ENCODE data around the gene PCDHB7.
"Not testable (repeated sequence)": the region's sequence is repeated elsewhere in the genome, so short reads cannot be mapped to it uniquely, and the experiment has no call there.

Gene PCDHB7

DNA sequence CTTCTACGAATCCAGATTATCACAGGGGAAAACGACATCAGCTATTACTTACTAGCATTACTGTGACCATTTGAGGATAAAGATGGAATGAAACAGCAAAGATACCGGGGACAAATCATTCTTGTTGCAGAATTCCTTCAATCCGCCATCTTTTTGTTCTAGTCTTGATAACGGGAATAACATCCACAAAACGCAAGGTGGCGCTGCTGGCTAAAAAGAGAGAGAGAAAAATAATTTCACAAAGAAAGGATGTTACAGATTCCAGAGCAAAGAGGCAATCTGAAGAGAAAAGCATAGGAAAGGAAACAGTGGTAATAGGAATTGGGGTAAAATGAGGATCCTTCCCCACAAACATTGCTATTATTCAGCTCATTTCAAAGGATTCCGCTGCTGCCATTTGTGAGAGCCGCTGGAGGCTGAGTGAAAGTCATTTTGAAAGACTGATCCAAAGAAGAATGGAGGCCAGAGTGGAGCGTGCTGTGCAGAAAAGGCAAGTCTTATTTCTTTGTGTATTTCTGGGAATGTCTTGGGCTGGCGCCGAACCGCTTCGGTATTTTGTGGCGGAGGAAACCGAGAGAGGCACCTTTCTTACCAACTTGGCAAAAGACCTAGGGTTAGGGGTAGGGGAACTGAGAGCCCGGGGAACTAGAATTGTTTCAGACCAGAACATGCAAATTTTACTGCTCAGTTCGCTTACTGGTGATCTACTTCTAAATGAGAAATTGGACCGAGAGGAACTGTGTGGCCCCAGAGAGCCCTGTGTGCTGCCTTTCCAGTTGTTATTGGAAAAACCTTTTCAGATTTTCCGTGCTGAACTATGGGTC is at the start of gene PCDHB7:
PCDHB7 (plus strand) TSS at position 264 of the 824 bp plus-strand sequence; CDS start at position 456, 192 bp downstream.
- H3K9me3 ChIP-seq (ENCODE audit: control insufficient read depth in 2 of 2, low read length in 2 of 2), result peaks cover 0 to 17% of the 10 kb centered on the region in 2 donors
- H3K4me3 ChIP-seq (ENCODE audit: low read length in 2 of 2), result peak within 1 kb of the TSS; percentile 6 to 35
- no peak within 1 kb of the TSS for H3K9ac ChIP-seq (ENCODE audit: low read depth in 1 of 2, low read length in 2 of 2)

DNA sequence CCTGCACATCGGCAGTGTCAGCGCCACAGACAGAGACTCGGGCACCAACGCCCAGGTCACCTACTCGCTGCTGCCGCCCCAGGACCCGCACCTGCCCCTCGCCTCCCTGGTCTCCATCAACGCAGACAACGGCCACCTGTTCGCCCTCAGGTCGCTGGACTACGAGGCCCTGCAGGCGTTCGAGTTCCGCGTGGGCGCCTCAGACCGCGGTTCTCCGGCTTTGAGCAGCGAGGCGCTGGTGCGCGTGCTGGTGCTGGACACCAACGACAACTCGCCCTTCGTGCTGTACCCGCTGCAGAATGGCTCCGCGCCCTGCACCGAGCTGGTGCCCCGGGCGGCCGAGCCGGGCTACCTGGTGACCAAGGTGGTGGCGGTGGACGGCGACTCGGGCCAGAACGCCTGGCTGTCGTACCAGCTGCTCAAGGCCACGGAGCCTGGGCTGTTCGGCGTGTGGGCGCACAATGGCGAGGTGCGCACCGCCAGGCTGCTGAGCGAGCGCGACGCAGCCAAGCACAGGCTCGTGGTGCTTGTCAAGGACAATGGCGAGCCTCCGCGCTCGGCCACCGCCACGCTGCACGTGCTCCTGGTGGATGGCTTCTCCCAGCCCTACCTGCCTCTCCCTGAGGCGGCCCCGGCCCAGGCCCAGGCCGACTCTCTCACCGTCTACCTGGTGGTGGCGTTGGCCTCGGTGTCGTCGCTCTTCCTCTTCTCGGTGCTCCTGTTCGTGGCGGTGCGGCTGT is 48.9 kb upstream of the PCDHB7 start:
- not testable (repeated sequence) for H3K9ac ChIP-seq (ENCODE audit: low read depth in 1 of 2, low read length in 2 of 2); H3K27ac ChIP-seq (ENCODE audit: low read depth in 2 of 2, low read length in 2 of 2); H3K4me1 ChIP-seq (ENCODE audit: control insufficient read depth in 2 of 2, insufficient read depth in 2 of 2, low read length in 2 of 2); H3K9me3 ChIP-seq (ENCODE audit: control insufficient read depth in 2 of 2, low read length in 2 of 2); H3K36me3 ChIP-seq (ENCODE audit: control insufficient read depth in 2 of 2, insufficient read depth in 2 of 2, low read length in 2 of 2); H3K27me3 ChIP-seq (ENCODE audit: control insufficient read depth in 2 of 2, insufficient read depth in 2 of 2, low read length in 2 of 2); H3K4me3 ChIP-seq (ENCODE audit: low read length in 2 of 2)

More for the DNA sequence above, at the start of gene PCDHB7:
- Histone ChIP-seq H3K27ac (ENCODE audit: low read depth in 2 of 2, low read length in 2 of 2) (no peak within 1 kb of the TSS), H3K36me3 (ENCODE audit: control insufficient read depth in 2 of 2, insufficient read depth in 2 of 2, low read length in 2 of 2) (no peaks in the 10 kb centered on the region), H3K27me3 (ENCODE audit: control insufficient read depth in 2 of 2, insufficient read depth in 2 of 2, low read length in 2 of 2) (no peaks in the 10 kb centered on the region), H3K4me1 (ENCODE audit: control insufficient read depth in 2 of 2, insufficient read depth in 2 of 2, low read length in 2 of 2) (no peaks in the 10 kb centered on the region)

DNA sequence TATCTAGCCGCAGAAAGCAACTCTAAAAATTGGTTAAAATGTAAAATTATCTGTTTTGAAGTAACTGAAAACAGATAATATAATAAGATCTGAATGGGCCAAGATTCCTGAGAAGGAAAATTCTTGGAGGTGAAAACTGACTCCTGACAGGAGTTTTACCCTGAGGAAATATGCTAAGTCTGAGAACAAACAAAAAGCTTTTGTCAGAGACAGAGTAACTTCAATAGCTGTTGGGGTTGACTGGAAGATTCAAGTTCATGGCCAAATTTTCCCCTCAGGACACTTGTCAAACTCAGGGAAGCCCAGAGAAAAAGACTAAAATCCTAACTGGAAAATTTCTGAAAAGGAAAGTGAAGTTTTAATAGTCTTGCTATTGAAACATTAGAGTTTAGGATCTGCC is 45.1 kb upstream of the PCDHB7 start:
- Histone ChIP-seq H3K27me3 (ENCODE audit: control insufficient read depth in 2 of 2, insufficient read depth in 2 of 2, low read length in 2 of 2) (no peaks in the 10 kb centered on the region), H3K9me3 (ENCODE audit: control insufficient read depth in 2 of 2, low read length in 2 of 2) (peaks cover 0 to 4% of the 10 kb centered on the region in 2 donors), H3K9ac (ENCODE audit: low read depth in 1 of 2, low read length in 2 of 2) (no peak overlapping the region), H3K36me3 (ENCODE audit: control insufficient read depth in 2 of 2, insufficient read depth in 2 of 2, low read length in 2 of 2) (no peaks in the 10 kb centered on the region), H3K27ac (ENCODE audit: low read depth in 2 of 2, low read length in 2 of 2) (no peak overlapping the region), H3K4me3 (ENCODE audit: low read length in 2 of 2) (no peak overlapping the region), H3K4me1 (ENCODE audit: control insufficient read depth in 2 of 2, insufficient read depth in 2 of 2, low read length in 2 of 2) (no peaks in the 10 kb centered on the region)

DNA sequence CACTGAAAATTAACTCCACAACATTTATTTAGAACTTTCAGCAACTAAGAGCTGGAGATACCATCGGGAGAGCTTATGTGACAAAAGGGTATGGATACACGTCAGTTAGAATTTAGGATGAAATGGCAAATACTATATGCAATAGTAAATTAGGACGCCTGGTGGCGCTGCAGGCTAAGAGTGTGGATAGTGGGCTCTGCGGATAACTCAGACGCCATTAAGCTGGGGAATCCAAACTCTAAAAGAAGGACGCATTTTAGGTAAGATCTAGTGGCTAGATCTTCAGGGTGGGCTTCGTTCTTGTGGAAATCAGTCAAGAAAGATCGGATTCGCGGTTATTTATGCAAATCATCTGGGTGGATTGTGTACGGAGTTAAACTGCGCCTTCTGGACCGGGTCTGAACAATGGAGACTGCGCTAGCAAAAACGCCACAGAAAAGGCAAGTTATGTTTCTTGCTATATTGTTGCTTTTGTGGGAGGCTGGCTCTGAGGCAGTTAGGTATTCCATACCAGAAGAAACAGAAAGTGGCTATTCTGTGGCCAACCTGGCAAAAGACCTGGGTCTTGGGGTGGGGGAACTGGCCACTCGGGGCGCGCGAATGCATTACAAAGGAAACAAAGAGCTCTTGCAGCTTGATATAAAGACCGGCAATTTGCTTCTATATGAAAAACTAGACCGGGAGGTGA is 37.3 kb upstream of the PCDHB7 start, which contains the start of gene PCDHB5:
PCDHB5 (plus strand) TSS at position 177 of the 688 bp plus-strand sequence; CDS start at position 406, 229 bp downstream.
- Histone ChIP-seq H3K4me1 (ENCODE audit: control insufficient read depth in 2 of 2, insufficient read depth in 2 of 2, low read length in 2 of 2) (no peaks in the 10 kb centered on the region), H3K27me3 (ENCODE audit: control insufficient read depth in 2 of 2, insufficient read depth in 2 of 2, low read length in 2 of 2) (no peaks in the 10 kb centered on the region), H3K36me3 (ENCODE audit: control insufficient read depth in 2 of 2, insufficient read depth in 2 of 2, low read length in 2 of 2) (no peaks in the 10 kb centered on the region), H3K9me3 (ENCODE audit: control insufficient read depth in 2 of 2, low read length in 2 of 2) (peaks cover 7 to 16% of the 10 kb centered on the region in 2 donors), H3K9ac (ENCODE audit: low read depth in 1 of 2, low read length in 2 of 2) (no peak within 1 kb of the TSS), H3K4me3 (ENCODE audit: low read length in 2 of 2) (peak within 1 kb of the TSS in 1 of 2 donors; percentile 23), H3K27ac (ENCODE audit: low read depth in 2 of 2, low read length in 2 of 2) (no peak within 1 kb of the TSS)

DNA sequence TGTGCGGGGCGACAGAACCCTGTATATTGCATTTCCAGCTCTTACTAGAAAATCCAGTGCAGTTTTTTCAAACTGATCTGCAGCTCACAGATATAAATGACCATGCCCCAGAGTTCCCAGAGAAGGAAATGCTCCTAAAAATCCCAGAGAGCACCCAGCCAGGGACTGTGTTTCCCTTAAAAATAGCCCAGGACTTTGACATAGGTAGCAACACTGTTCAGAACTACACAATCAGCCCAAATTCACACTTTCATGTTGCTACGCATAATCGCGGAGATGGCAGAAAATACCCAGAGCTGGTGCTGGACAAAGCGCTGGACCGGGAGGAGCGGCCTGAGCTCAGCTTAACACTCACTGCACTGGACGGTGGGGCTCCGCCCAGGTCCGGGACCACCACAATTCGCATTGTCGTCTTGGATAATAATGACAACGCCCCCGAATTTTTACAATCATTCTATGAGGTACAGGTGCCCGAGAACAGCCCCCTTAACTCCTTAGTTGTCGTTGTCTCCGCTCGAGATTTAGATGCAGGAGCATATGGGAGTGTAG is 36.7 kb upstream of the PCDHB7 start:
- Histone ChIP-seq H3K9ac (ENCODE audit: low read depth in 1 of 2, low read length in 2 of 2) (no peak overlapping the region), H3K4me3 (ENCODE audit: low read length in 2 of 2) (no peak overlapping the region), H3K9me3 (ENCODE audit: control insufficient read depth in 2 of 2, low read length in 2 of 2) (peaks cover 7 to 16% of the 10 kb centered on the region in 2 donors), H3K36me3 (ENCODE audit: control insufficient read depth in 2 of 2, insufficient read depth in 2 of 2, low read length in 2 of 2) (no peaks in the 10 kb centered on the region), H3K27me3 (ENCODE audit: control insufficient read depth in 2 of 2, insufficient read depth in 2 of 2, low read length in 2 of 2) (no peaks in the 10 kb centered on the region), H3K4me1 (ENCODE audit: control insufficient read depth in 2 of 2, insufficient read depth in 2 of 2, low read length in 2 of 2) (no peaks in the 10 kb centered on the region), H3K27ac (ENCODE audit: low read depth in 2 of 2, low read length in 2 of 2) (no peak overlapping the region)

DNA sequence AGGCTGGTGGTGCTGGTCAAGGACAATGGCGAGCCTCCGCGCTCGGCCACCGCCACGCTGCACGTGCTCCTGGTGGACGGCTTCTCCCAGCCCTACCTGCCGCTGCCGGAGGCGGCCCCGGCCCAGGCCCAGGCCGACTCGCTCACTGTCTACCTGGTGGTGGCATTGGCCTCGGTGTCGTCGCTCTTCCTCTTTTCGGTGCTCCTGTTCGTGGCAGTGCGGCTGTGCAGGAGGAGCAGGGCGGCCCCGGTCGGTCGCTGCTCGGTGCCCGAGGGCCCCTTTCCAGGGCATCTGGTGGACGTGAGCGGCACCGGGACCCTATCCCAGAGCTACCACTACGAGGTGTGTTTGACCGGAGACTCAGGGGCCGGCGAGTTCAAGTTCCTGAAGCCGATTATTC is 35.1 kb upstream of the PCDHB7 start:
- peaks cover 7 to 16% of the 10 kb centered on the region in 2 donors for H3K9me3 ChIP-seq (ENCODE audit: control insufficient read depth in 2 of 2, low read length in 2 of 2)
- not testable (repeated sequence) for H3K4me1 ChIP-seq (ENCODE audit: control insufficient read depth in 2 of 2, insufficient read depth in 2 of 2, low read length in 2 of 2); H3K27me3 ChIP-seq (ENCODE audit: control insufficient read depth in 2 of 2, insufficient read depth in 2 of 2, low read length in 2 of 2); H3K9ac ChIP-seq (ENCODE audit: low read depth in 1 of 2, low read length in 2 of 2); H3K27ac ChIP-seq (ENCODE audit: low read depth in 2 of 2, low read length in 2 of 2); H3K4me3 ChIP-seq (ENCODE audit: low read length in 2 of 2); H3K36me3 ChIP-seq (ENCODE audit: control insufficient read depth in 2 of 2, insufficient read depth in 2 of 2, low read length in 2 of 2)

DNA sequence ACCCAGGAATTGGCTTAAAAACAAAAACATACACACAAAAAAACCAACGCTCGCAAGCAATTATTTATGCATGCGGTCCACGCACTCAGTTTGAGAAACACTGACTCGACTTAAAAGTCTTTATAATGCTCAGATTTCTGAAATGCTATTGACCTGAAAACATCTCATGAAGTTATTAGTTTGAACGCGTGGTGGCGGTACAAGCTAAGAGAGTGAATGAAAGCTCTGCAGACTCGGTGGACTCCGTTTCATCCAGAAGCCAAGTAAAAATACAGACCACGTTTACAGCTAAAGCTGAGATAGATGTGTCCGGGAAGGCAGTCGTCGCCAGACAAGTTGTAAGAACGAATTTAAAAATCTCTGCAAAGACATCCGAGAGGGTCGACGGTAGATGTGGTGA is 22.6 kb upstream of the PCDHB7 start, which contains the start of gene PCDHB6:
PCDHB6 (plus strand) TSS at position 246 of the 400 bp plus-strand sequence. CDS start 201 bp downstream, outside the sequence.
- no peak within 1 kb of the TSS for H3K9ac ChIP-seq (ENCODE audit: low read depth in 1 of 2, low read length in 2 of 2)
- no peak within 1 kb of the TSS for H3K27ac ChIP-seq (ENCODE audit: low read depth in 2 of 2, low read length in 2 of 2)
- H3K4me1 ChIP-seq (ENCODE audit: control insufficient read depth in 2 of 2, insufficient read depth in 2 of 2, low read length in 2 of 2), result no peaks in the 10 kb centered on the region
- no peaks in the 10 kb centered on the region for H3K27me3 ChIP-seq (ENCODE audit: control insufficient read depth in 2 of 2, insufficient read depth in 2 of 2, low read length in 2 of 2)
- peaks cover 5 to 7% of the 10 kb centered on the region in 2 donors for H3K9me3 ChIP-seq (ENCODE audit: control insufficient read depth in 2 of 2, low read length in 2 of 2)
- H3K4me3 ChIP-seq (ENCODE audit: low read length in 2 of 2), result no peak within 1 kb of the TSS
- H3K36me3 ChIP-seq (ENCODE audit: control insufficient read depth in 2 of 2, insufficient read depth in 2 of 2, low read length in 2 of 2), result no peaks in the 10 kb centered on the region

DNA sequence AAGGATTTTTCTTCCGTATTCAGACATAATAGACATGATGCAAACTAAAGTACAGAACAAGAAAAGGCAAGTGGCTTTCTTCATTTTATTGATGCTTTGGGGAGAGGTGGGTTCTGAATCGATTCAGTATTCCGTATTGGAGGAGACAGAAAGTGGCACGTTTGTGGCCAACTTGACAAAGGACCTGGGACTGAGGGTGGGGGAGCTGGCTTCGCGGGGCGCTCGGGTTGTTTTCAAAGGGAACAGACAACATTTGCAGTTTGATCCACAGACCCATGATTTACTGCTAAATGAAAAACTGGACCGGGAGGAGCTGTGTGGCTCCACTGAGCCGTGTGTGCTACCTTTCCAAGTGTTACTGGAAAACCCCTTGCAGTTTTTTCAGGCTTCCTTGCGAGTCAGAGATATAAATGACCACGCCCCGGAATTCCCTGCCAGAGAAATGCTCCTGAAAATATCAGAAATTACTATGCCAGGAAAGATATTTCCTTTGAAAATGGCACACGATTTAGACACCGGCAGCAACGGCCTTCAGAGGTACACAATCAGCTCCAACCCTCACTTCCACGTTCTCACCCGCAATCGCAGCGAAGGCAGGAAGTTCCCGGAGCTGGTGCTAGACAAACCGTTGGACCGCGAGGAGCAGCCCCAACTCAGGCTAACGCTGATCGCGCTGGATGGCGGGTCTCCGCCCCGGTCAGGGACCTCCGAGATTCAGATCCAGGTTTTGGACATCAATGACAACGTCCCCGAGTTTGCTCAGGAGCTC is 22.0 kb upstream of the PCDHB7 start:
- Histone ChIP-seq H3K36me3 (ENCODE audit: control insufficient read depth in 2 of 2, insufficient read depth in 2 of 2, low read length in 2 of 2) (no peaks in the 10 kb centered on the region), H3K27me3 (ENCODE audit: control insufficient read depth in 2 of 2, insufficient read depth in 2 of 2, low read length in 2 of 2) (no peaks in the 10 kb centered on the region), H3K9me3 (ENCODE audit: control insufficient read depth in 2 of 2, low read length in 2 of 2) (peaks cover 5 to 7% of the 10 kb centered on the region in 2 donors), H3K9ac (ENCODE audit: low read depth in 1 of 2, low read length in 2 of 2) (no peak overlapping the region), H3K27ac (ENCODE audit: low read depth in 2 of 2, low read length in 2 of 2) (no peak overlapping the region), H3K4me1 (ENCODE audit: control insufficient read depth in 2 of 2, insufficient read depth in 2 of 2, low read length in 2 of 2) (no peaks in the 10 kb centered on the region), H3K4me3 (ENCODE audit: low read length in 2 of 2) (no peak overlapping the region)

DNA sequence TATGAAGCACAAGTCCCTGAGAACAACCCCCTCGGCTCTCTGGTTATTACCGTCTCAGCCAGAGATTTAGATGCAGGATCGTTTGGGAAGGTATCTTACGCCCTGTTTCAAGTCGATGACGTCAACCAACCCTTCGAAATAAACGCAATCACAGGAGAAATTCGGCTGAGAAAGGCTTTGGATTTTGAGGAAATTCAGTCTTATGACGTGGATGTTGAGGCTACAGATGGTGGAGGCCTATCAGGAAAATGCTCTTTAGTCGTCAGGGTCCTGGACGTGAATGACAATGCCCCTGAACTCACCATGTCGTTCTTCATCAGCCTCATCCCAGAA is 21.5 kb upstream of the PCDHB7 start:
- no peak overlapping the region for H3K27ac ChIP-seq (ENCODE audit: low read depth in 2 of 2, low read length in 2 of 2)
- H3K4me1 ChIP-seq (ENCODE audit: control insufficient read depth in 2 of 2, insufficient read depth in 2 of 2, low read length in 2 of 2), result no peaks in the 10 kb centered on the region
- H3K9ac ChIP-seq (ENCODE audit: low read depth in 1 of 2, low read length in 2 of 2), result no peak overlapping the region
- peaks cover 5 to 7% of the 10 kb centered on the region in 2 donors for H3K9me3 ChIP-seq (ENCODE audit: control insufficient read depth in 2 of 2, low read length in 2 of 2)
- no peak overlapping the region for H3K4me3 ChIP-seq (ENCODE audit: low read length in 2 of 2)
- no peaks in the 10 kb centered on the region for H3K36me3 ChIP-seq (ENCODE audit: control insufficient read depth in 2 of 2, insufficient read depth in 2 of 2, low read length in 2 of 2)
- no peaks in the 10 kb centered on the region for H3K27me3 ChIP-seq (ENCODE audit: control insufficient read depth in 2 of 2, insufficient read depth in 2 of 2, low read length in 2 of 2)
